ENCODE data around the gene ACTG1. TPM values are rescaled to one million over a fixed set of nuclear protein-coding genes. Genes with fewer than 3 reads are reported as not detected.
A peak's percentile ranks its signal among the peaks of the same experiment; 100 is the strongest.

Gene ACTG1
- total and polyA plus RNA-seq, 9 of the 15 experiments (the other 6 are each of a cell fraction or from before 2014, with no cell fraction given): 224 to 1,775 (median 568) TPM

DNA sequence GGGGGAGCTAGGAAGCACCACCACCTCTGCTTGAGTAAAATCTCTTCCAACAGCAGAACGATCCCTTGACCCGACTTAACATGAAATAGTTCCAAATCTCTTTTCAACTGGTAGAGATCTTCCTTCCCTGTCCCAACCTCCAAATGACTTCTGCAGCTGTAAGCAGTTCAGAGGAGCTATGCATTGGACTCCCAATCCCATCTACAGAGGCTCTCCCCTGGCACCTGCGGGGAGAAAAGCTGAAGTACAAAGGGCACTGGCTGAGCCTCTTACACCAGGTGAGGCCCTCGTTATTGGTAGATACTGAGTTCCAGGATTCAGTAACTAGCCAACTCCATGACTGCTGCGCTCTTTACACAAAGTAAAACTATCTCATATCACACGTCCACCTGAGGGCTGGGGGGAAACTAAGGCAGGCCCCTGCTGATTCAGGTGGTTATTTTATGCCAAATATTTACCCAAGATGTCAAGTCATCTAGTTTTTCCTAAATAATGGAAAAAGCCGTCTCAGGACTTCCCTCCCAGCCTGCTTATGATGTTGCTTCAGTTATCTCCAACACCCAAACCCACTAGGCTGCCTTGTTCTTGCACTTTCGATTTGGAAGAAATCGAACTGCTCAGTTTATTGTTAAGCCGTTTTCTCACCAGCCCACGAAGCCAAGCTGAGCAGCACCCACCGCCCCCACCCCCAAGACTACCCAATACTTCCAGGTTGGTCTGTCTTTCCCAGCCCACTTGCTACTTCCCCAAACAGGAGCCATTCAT is 3.2 kb downstream of the ACTG1 start (continued):
- TF ChIP-seq, protein P1, sequence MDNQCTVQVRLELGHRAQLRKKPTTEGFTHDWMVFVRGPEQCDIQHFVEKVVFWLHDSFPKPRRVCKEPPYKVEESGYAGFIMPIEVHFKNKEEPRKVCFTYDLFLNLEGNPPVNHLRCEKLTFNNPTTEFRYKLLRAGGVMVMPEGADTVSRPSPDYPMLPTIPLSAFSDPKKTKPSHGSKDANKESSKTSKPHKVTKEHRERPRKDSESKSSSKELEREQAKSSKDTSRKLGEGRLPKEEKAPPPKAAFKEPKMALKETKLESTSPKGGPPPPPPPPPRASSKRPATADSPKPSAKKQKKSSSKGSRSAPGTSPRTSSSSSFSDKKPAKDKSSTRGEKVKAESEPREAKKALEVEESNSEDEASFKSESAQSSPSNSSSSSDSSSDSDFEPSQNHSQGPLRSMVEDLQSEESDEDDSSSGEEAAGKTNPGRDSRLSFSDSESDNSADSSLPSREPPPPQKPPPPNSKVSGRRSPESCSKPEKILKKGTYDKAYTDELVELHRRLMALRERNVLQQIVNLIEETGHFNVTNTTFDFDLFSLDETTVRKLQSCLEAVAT (IDR thresholded peaks at IDR 0.05): 0 out of 4 replicates have a peak, but pooled peaks of 1 of the 2 experiments have one; percentile 27
- TF ChIP-seq ZBTB26 (CRISPR knock-in tag; IDR thresholded peaks at IDR 0.05) (peak; percentile 87), SP1 (CRISPR knock-in tag; IDR thresholded peaks at IDR 0.05) (peak; percentile 10; the same call in 1 of the 2 replicates), ZC3H4 (CRISPR knock-in tag; IDR thresholded peaks at IDR 0.05; ENCODE audit: borderline replicate concordance) (no peak; the same call in 1 of the 2 replicates), EP400 (IDR thresholded peaks at IDR 0.05) (no peak), ZNF785 (CRISPR knock-in tag; IDR thresholded peaks at IDR 0.05) (no peak), ZFP30 (CRISPR knock-in tag; IDR thresholded peaks at IDR 0.05; ENCODE audit: borderline replicate concordance) (no peak), ZNF184 (CRISPR knock-in tag; IDR thresholded peaks at IDR 0.05) (no peak), NR3C1 (CRISPR knock-in tag; IDR thresholded peaks at IDR 0.05) (no peak), SMARCA5 (IDR thresholded peaks at IDR 0.05) (no peak), SP2 (IDR thresholded peaks at IDR 0.05; ENCODE audit: extremely low read depth, low read depth, low read length, poor library complexity, severe bottlenecking) (no peak), TEAD1 (CRISPR knock-in tag; IDR thresholded peaks at IDR 0.05) (0 out of 4 replicates have a peak, but pooled peaks of 1 of the 2 experiments have one; percentile 73), EHMT2 (IDR thresholded peaks at IDR 0.05) (no peak), BRF1 (IDR thresholded peaks at IDR 0.05; ENCODE audit: borderline replicate concordance, extremely low read depth, insufficient read length) (no peak), RUNX1 (IDR thresholded peaks at IDR 0.05; ENCODE audit: low read depth) (no peak), TFE3 (CRISPR knock-in tag; IDR thresholded peaks at IDR 0.05) (no peak), SIX5 (IDR thresholded peaks at IDR 0.05; ENCODE audit: borderline replicate concordance in 1 of 2, insufficient read depth in 1 of 2, low read depth in 1 of 2, low read length in 2 of 2) (no peak), MTA1 (IDR thresholded peaks at IDR 0.05; ENCODE audit: borderline replicate concordance) (no peak), ZNF584 (CRISPR knock-in tag; IDR thresholded peaks at IDR 0.05; ENCODE audit: low read depth) (no peak), ZNF668 (CRISPR knock-in tag; IDR thresholded peaks at IDR 0.05) (no peak), MYBL2 (IDR thresholded peaks at IDR 0.05; ENCODE audit: low read depth) (no peak), MYBL2 (CRISPR knock-in tag; IDR thresholded peaks at IDR 0.05; ENCODE audit: borderline replicate concordance) (no peak)
- TF ChIP-seq, protein P2, sequence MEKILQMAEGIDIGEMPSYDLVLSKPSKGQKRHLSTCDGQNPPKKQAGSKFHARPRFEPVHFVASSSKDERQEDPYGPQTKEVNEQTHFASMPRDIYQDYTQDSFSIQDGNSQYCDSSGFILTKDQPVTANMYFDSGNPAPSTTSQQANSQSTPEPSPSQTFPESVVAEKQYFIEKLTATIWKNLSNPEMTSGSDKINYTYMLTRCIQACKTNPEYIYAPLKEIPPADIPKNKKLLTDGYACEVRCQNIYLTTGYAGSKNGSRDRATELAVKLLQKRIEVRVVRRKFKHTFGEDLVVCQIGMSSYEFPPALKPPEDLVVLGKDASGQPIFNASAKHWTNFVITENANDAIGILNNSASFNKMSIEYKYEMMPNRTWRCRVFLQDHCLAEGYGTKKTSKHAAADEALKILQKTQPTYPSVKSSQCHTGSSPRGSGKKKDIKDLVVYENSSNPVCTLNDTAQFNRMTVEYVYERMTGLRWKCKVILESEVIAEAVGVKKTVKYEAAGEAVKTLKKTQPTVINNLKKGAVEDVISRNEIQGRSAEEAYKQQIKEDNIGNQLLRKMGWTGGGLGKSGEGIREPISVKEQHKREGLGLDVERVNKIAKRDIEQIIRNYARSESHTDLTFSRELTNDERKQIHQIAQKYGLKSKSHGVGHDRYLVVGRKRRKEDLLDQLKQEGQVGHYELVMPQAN (IDR thresholded peaks at IDR 0.05; ENCODE audit: borderline replicate concordance): no peak

Measured in K562 (cell line).